Fibroblast of pulmonary artery (primary cell): ENCODE results near the gene CDH12.

Experiments
- DNase-seq: peaks from one replicate; pipeline ENCODE4 v3.0.0-alpha.2; 2010; ENCODE audit warnings: low read depth
- H3K4me3 ChIP-seq: replicated peaks from 2 replicates; pipeline ENCODE4 v1.5.1; 2011; ENCODE audit warnings: low read depth, mild to moderate bottlenecking, control low read depth, low read length, moderate library complexity
- TF ChIP-seq, protein P1 (sequence below): IDR thresholded peaks from 2 replicates; pipeline ENCODE4 v1.5.1; 2011; ENCODE audit warnings: mild to moderate bottlenecking, control low read depth, low read length, inconsistent platforms; ENCODE audit errors: missing control alignments

CDH12 gene

DNA sequence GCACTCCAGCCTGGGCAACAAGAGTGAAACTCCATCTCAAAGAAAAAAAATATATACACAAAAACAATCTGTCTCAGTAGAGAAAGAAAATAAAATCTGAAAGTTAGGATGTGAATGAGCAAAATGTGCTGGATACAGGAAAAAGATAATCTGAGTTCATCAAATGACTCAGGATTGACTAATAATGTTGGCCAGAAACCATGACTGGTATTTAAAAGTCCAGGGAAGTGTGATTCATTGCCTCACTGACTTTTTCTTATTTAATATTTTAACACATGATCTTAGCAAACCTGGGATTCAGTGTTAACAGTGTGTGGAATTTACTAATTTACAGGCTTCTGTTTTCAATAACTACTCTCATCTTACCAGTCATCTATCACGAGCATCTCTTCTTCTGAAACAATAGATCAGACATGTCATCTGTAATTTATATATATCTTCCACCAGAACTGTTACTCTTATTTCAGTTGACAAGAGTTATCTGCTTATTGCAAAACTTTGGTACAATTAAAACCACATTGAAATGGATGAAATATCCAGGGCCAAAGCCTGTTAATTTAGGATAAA lies 256.7 kb downstream of the CDH12 start:
- TF ChIP-seq, protein P1, sequence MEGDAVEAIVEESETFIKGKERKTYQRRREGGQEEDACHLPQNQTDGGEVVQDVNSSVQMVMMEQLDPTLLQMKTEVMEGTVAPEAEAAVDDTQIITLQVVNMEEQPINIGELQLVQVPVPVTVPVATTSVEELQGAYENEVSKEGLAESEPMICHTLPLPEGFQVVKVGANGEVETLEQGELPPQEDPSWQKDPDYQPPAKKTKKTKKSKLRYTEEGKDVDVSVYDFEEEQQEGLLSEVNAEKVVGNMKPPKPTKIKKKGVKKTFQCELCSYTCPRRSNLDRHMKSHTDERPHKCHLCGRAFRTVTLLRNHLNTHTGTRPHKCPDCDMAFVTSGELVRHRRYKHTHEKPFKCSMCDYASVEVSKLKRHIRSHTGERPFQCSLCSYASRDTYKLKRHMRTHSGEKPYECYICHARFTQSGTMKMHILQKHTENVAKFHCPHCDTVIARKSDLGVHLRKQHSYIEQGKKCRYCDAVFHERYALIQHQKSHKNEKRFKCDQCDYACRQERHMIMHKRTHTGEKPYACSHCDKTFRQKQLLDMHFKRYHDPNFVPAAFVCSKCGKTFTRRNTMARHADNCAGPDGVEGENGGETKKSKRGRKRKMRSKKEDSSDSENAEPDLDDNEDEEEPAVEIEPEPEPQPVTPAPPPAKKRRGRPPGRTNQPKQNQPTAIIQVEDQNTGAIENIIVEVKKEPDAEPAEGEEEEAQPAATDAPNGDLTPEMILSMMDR = no peak

DNA sequence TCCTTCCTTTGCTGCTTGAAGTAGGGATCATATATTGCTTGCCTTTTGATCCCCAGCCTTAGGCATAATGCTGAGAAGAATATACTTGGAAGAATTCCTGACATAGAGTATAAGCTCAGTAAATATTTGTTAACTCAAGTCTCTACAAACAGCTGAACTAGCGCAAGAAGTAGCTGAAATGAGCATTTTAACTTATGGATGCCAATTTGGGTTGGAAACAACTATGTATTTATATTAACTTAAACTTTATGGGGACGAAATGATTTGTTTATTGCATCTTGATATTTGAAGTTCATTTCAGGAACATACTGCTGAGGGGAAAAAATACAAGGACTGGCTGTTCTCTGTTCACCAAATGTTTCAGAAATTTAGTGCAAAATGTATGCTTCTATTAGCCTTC lies 258.7 kb downstream of the CDH12 start:
- TF ChIP-seq, protein P1 = no peak
- no peak overlapping the region for H3K4me3 ChIP-seq
- DNase-seq = no peak

More for the DNA sequence above, 256.7 kb downstream of the CDH12 start:
- H3K4me3 ChIP-seq = no peak overlapping the region
- DNase-seq = peak; percentile 85

DNA sequence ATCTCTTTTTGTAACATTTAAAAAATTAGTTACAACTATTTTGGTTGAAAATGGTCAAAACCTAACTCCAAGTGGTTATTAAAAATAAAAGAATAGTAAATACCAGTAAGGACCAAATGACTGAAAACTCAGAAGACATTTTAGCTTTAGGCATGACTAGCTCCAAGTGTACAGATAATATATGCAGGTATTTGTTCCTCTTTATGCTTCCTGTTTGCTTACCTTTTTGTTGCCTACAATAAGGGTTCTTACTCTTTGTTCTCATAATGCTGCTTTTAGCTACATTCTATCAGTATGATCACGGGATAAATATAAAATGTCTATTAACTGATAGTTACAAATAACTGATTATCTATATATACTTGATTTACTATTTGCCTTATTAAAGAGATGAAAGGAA lies 259.6 kb downstream of the CDH12 start:
- no peak for DNase-seq
- TF ChIP-seq, protein P1 = no peak

DNA sequence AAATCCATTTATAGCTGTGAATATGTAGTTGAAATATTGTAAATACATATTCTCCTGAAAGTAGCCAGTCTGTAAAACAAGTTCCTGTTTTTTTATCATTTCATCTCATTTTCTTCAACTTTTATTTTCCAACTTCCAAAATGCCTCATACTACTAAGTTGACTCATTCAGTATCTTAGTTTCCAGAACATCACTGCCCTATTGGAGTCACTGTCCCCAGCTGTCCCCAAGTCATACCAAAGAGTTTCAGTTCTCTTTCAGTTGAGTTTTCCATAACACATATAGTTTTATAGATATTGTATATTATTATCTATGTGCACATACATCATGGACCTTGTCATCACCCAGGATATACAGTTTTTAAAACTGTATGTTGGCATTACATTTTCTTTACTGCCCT lies 261.7 kb downstream of the CDH12 start:
- no peak overlapping the region for H3K4me3 ChIP-seq
- TF ChIP-seq, protein P1 = no peak
- no peak for DNase-seq

More for the DNA sequence above, 259.6 kb downstream of the CDH12 start:
- no peak overlapping the region for H3K4me3 ChIP-seq

DNA sequence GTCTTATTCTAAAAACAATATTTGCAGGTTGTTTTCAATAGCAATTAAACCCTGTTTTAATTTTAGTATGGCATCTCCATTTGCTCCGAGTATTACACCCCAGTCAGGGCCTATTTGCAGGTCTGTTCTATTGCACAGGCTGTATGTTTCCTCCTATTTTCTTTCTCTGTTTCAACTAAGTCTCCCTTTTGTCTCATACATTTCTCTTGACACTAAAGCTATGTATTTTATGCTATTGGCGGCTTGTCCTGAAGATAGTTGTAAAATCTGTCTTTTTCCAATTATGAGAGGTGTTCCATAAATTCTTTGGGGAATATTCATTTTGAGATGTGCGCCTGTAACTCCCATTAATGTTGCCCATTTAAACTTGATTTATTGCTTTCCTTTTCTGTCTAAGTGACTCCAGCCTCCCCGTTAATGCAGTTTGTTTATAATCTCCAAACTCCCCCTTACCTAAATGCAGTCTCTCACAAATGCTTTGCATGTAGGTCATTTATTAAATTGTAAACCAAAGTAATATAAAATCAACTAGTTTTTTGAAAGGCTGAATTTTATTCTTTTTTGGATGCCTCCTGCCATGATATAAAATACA lies 262.4 kb downstream of the CDH12 start:
- TF ChIP-seq, protein P1 = no peak
- DNase-seq = no peak
- no peak overlapping the region for H3K4me3 ChIP-seq

DNA sequence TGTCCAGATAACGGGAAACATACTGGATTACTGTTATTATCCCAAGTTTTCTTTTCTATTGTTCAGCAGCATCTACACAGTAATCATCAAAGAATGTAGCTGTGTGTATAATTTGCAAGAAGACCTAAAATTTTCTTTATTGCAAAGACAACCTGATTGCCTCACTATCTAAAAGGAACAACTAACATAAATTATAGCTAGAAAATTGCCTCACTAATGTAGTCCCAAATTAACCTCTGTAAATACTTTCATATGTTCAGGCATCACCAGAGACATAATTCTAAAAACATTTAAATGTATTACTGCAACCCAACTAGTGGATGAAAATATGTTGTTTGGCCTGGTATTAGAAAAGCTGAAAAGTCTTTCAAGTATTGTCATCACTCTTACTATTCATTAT lies 275.4 kb downstream of the CDH12 start:
- no peak overlapping the region for H3K4me3 ChIP-seq
- TF ChIP-seq, protein P1 = no peak
- no peak for DNase-seq

DNA sequence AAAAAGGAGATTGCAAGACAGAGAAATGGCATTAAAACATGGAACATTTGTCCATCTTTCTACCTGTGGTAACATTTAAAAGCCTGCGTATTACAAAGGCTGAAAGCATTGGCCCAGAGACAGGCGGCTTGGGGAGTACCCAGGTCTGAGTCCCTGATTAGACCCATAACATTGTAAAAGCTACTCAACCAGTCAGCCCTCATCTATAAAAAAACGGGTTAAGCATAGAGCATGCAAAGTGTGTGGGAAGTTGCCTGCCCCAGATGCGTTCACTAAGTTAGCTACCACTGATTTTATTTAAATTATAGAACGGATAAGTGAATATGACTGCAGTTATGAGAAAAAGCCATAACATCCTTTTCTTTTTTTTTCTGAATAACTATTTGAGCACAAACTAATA lies 276.1 kb downstream of the CDH12 start:
- no peak for DNase-seq
- TF ChIP-seq, protein P1 = no peak
- no peak overlapping the region for H3K4me3 ChIP-seq
